Measurements from ENCODE around the gene ERCC5.
A peak's percentile ranks its signal among the peaks of the same experiment; 100 is the strongest.

Gene ERCC5

GRCh38 chr13:102845630-102846260, at the start of gene ERCC5:
Gene ERCC5 (plus strand): TSS chr13:102846032. CDS start chr13:102846267, 235 bp downstream.
- peak; percentile 95 for DNase-seq

- DNase-seq, result peak; percentile 94
Observed at GRCh38 chr13:102798581-102799425, 47.0 kb upstream of the ERCC5 start, which contains the start of the genes BIVM and POGLUT2. Gene BIVM (plus strand): TSS chr13:102799119. CDS start chr13:102807268, 8,149 bp downstream. Gene POGLUT2 (minus strand): TSS chr13:102798976. CDS start chr13:102798670, 306 bp downstream.

- no peak for DNase-seq
Observed at GRCh38 chr13:102799426-102800144, 46.2 kb upstream of the ERCC5 start.

- peak; percentile 73 for DNase-seq
Observed at GRCh38 chr13:102800145-102801041, 45.4 kb upstream of the ERCC5 start.

GRCh38 chr13:102805680-102806079, 40.2 kb upstream of the ERCC5 start:
- no peak for DNase-seq

- DNase-seq, result no peak
Observed at GRCh38 chr13:102807699-102808098, 38.1 kb upstream of the ERCC5 start.

- DNase-seq, result no peak
Observed at GRCh38 chr13:102812611-102813287, 33.1 kb upstream of the ERCC5 start.

GRCh38 chr13:102814025-102814607, 31.7 kb upstream of the ERCC5 start:
- no peak for DNase-seq

GRCh38 chr13:102814793-102815192, 31.0 kb upstream of the ERCC5 start:
- DNase-seq, result no peak

GRCh38 chr13:102815788-102816187, 30.0 kb upstream of the ERCC5 start:
- DNase-seq, result no peak

- no peak for DNase-seq
Observed at GRCh38 chr13:102816708-102817107, 29.1 kb upstream of the ERCC5 start.

- no peak for DNase-seq
Observed at GRCh38 chr13:102817241-102817640, 28.6 kb upstream of the ERCC5 start.

GRCh38 chr13:102817907-102818306, 27.9 kb upstream of the ERCC5 start:
- no peak for DNase-seq

- DNase-seq, result no peak
Observed at GRCh38 chr13:102825400-102825799, 20.4 kb upstream of the ERCC5 start.

- DNase-seq, result no peak
Observed at GRCh38 chr13:102825921-102826706, 19.7 kb upstream of the ERCC5 start.

- DNase-seq, result no peak
Observed at GRCh38 chr13:102830646-102831045, 15.2 kb upstream of the ERCC5 start.

GRCh38 chr13:102836471-102836870, 9.4 kb upstream of the ERCC5 start:
- no peak for DNase-seq

- DNase-seq, result no peak
Observed at GRCh38 chr13:102838273-102838672, 7.6 kb upstream of the ERCC5 start.

- DNase-seq, result no peak
Observed at GRCh38 chr13:102838982-102839381, 6.8 kb upstream of the ERCC5 start.

- DNase-seq, result no peak
Observed at GRCh38 chr13:102839462-102839861, 6.4 kb upstream of the ERCC5 start.

- no peak for DNase-seq
Observed at GRCh38 chr13:102845289-102845629, 573 bp upstream of the ERCC5 start.
